Stimulated activated CD8-positive, alpha-beta memory T cell treated with anti-CD3 and anti-CD28 coated beads, Interleukin-2, amount 100 ng/mL, for 1 hour (primary cell): ENCODE results near the gene ZNF883.
"Not testable (repeated sequence)": the region's sequence is repeated elsewhere in the genome, so short reads cannot be mapped to it uniquely, and the experiment has no call there.

ENCODE experiments used
- DNase-seq, 2 donors: peaks; one replicate each; pipeline ENCODE4 v3.0.0-alpha.2; 2020; ENCODE audit warnings: low read depth in 2 of 2

Gene ZNF883

DNA sequence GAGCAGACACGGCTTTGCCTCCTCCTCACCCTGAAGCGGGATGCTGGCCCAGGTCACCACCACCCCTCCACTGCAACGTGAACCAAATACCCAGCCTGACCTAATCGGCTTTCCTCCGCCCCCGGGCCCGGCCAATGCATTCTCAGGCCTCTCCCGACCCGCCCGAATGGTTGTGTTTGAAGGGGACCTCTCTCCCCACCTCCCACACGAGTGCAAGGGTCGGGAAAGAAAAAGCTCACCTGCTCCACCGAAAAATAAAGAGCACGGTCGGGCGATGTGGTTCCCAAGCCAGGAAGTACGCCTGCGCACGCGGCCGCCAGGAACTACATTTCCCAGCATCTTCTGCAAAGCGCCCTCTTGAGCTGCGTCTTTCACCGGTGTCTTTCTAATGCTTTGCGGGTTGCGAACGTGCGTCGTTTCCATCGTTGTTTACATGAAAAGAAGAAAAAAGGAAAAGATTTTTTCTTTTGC is at the start of gene ZNF883:
TSS of gene ZNF883 (minus strand) at position 282 of the 471 bp plus-strand sequence.
- DNase-seq, result peak; percentile 0 to 1

DNA sequence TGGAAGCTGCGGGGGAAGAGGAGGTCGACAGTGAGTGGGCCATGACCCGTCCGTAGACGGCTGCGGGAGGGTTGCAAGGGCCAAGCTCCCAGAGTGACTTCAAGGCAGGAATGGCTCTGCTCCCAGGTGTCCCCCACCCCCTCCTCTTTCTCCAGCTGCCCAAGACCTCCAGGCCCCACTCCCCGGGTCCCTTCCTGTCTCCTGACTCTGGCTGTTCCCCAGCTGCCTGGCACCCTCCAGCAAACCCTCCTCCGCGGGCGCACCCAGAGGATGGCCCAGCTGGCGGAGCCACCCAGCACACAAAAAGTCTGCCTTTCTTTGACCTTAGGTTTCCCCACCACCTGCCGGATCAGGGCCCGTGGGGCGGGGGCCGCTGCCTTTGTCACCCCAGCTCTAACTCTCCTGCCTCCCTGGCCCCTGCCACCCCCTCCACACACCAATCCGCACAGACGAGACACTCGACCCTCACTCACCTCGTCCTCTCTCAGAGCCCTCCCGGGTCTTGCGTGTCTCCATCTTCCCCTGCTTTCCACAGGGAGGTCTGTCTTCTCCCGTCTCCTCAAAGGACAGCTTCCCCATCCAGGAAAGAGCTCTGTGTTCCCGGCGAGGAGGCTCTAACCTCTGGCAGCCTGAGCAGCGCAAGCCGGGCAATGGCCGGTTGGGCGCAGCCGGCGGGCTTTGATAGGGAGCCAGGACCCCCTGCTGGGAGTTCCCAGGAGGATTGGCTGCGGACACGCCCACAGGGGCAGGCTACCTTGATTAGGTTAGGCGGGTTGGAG is 49.3 kb upstream of the ZNF883 start:
- DNase-seq, result not testable (repeated sequence)

- not testable (repeated sequence) for DNase-seq
These were observed 47.7 kb upstream of the ZNF883 start for GRCh38 chr9:113059581-113060284.

DNA sequence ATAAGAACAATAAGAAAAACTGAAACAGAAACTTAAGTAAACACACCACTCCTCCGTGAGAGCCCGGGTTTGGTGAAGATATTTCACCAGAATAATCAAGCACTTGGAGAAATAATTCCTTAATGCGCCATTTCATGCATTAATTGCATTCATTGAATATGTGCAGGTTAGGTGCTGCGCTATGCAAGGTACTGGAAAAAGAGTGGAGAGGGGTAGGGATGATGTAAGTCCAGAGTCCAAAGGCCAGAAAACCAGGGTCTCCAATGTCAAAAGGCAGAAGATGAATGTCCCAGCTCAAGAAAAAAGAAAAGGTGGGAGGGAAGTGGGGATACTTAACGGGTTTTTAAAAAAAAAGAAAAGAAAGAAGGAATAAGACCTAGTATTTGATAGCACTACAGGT is 45.2 kb upstream of the ZNF883 start:
- no peak for DNase-seq

GRCh38 chr9:113056191-113057106 is 44.5 kb upstream of the ZNF883 start, which contains the start of gene ZFP37:
ZFP37 (minus strand) TSS chr9:113056724; CDS start chr9:113056688, 36 bp downstream.
- DNase-seq, result peak; percentile 35 to 57

GRCh38 chr9:113042884-113043657 is 31.1 kb upstream of the ZNF883 start:
- no peak for DNase-seq

GRCh38 chr9:113026200-113026599 is 14.2 kb upstream of the ZNF883 start:
- DNase-seq, result no peak

DNA sequence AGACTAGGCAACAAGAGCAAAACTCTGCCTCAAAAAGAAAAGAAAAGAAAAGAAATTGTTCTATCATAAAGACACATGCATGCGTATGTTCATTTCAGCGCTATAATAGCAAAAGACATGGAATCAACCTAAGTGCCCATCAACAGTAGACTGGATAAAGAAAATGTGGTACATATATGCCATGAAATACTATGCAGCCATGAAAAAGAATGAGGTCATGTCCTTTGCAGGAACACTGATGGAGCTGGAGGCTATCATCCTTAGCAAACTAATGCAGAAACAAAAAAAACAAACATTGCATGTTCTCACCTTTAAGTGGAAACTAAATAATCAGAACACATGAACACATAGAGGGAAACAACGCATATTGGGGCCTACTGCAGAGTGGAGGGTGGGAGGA is 6.3 kb upstream of the ZNF883 start:
- no peak for DNase-seq

DNA sequence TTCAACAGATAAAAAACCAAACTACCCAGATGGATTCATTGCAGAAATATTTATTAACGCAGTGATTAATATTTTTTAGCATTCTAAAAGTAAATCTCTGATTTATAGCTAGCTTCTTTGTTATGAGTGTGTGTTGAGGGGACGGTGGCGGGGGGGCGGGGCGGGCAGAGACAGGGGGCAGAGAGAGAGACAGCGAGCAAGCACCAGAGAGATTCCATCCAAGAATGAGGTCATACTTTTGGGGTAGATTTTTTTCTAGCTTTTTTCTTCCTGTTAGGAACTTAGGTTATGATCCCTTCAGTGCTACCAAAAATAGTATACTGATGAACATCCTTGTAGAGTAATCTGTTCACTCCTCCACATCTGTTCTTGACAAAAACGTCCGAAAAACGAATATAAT is 500 bp upstream of the ZNF883 start:
- no peak for DNase-seq

- no peak for DNase-seq
These were observed 6.2 kb downstream of the ZNF883 start for GRCh38 chr9:113005777-113006176.

- no peak for DNase-seq
These were observed 14.6 kb downstream of the ZNF883 start for GRCh38 chr9:112997236-112997941.

DNA sequence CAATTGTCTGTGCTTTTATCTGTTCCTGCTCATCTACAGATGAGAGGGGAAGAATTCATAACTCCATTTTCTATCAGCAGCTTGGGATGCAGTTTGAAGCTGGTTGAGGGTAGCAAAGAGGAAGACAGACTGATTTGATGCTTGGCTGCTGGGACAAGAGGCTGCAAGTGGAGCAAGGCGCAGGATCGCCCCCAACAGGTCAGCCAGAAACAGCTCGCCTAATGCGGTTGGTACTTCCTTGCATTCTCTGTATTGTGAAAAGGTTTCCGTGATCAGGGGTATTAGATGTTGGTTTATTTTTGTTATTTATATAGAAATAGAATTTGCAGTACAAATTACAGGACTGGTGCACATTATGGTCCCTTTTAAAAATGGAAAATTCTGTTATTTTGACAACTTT is 40.6 kb downstream of the ZNF883 start:
- DNase-seq, result no peak

GRCh38 chr9:112970939-112971338 is 41.1 kb downstream of the ZNF883 start:
- DNase-seq, result no peak

DNA sequence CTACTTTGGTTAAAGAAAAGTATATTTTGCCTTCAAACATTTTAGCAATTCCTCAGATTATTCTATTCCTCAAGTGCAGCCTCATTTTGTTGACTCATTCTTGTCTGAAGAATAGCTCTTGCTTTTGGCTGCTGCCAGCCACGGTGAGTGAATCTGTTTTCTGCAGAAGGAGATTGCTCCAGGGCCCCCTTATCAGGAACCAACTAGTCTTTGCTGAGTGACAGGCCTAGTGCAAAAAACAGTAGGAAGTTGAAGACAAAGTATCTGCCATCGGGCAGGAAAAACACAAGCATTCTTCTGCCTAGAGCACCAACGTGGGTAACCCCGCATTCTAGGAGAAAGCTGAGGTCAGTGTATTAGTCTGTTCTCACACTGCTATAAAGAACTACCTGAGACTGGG is 42.3 kb downstream of the ZNF883 start:
- no peak for DNase-seq

- DNase-seq, result no peak
These were observed 56.4 kb downstream of the ZNF883 start for GRCh38 chr9:112955550-112955949.

DNA sequence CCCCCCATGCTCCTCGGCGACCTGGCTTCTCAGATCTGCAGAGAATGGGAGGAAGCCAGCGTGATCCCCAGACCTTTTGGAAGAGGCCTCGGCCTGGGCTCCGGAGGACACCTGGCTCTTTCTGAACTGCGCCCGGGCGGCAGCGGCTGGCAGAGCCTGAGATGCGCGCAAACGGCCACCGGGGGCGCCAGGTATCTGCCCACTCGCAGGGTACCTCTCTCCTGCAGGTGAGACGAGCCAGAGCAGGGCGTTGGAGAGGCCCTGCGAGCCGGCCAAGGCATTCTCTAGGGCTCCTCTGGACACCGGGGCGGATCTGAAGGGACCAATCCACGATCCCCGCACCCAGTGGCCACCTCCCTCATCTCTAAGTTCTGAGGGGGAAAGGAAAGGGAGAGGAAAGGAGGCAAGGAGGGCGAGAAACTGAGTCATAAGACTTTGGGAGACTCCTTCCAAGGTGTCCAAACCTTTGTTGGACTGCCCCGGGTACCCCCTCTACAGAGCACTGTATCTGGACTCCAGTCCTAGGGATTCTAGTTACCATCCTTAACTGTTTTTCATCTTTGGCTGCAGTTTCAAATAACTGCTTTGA is 66.3 kb downstream of the ZNF883 start:
- no peak for DNase-seq

- no peak for DNase-seq
These were observed 72.6 kb downstream of the ZNF883 start for GRCh38 chr9:112939418-112939817.

DNA sequence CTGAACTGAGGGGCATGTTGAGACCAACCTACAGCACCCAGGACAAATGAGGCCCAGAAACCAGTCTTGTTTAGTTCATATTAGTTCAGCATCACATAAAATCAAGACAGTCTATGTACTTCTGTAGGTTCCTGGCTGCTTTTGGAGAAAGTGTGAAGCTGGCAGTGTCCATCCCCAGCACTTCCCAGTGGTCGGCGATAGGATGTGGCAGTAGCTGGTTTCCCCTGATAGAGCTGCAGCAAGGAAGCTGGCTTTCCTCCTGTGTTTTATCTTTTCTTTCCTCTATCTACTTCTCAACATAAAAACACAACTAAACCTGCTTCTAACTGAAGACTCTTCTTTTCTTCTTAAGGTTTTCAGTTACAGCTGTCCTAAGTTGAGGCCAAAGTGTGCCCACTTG is 78.3 kb downstream of the ZNF883 start:
- DNase-seq, result no peak

DNA sequence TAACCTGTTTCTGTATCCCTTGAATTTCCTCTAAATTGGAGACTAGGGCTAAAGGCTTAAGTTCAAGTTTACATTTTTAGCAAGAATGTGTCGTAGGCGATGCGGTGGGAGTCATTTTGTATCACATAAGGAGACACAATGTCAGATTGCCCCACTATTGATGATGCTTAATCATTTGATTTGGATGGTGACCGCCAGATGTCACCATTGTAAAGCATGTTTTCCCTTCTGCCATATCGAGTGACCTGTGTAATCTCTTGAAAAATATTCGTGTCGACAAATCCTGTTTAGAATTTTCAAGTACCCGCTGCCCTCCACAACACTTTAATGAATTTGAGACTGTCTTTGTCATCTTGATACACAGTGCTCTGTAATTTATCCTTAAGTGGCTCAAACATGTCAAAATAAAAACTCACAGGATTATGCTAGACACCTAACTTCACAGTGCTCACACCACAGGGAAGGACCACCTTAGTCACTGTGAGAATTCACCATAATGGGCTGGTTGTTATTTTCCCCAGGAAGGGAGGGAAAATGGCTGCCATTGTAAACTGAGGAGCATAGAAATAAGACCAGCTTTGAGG is 86.8 kb downstream of the ZNF883 start:
- no peak for DNase-seq

DNA sequence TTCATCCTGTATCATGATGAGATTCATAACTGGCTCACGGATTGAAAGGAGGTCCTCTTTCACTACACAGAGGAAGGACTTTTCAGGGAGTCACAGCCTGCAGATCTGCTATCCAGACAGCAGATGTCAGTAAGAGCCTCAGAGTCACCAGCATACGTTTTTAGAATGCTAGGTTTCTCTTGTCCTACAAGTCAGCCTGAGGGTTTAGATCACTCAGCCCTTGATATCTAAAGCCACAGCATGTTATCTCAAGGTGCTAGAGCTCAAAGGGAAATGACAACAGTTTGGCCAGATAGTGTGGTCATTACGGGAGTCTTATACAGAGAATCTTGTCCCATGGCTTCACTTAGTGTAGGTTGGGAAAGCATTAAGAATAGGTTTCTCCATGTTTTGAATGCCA is 90.4 kb downstream of the ZNF883 start:
- no peak for DNase-seq
